ENCODE data around the gene PLCG1. TPM values are rescaled to one million over a fixed set of nuclear protein-coding genes. Genes with fewer than 3 reads are reported as not detected.

PLCG1 gene
- total and polyA plus RNA-seq, 2 donors (not counting 3 experiments of a cell fraction or from before 2014, with no cell fraction given) = 164 to 224 TPM

DNA sequence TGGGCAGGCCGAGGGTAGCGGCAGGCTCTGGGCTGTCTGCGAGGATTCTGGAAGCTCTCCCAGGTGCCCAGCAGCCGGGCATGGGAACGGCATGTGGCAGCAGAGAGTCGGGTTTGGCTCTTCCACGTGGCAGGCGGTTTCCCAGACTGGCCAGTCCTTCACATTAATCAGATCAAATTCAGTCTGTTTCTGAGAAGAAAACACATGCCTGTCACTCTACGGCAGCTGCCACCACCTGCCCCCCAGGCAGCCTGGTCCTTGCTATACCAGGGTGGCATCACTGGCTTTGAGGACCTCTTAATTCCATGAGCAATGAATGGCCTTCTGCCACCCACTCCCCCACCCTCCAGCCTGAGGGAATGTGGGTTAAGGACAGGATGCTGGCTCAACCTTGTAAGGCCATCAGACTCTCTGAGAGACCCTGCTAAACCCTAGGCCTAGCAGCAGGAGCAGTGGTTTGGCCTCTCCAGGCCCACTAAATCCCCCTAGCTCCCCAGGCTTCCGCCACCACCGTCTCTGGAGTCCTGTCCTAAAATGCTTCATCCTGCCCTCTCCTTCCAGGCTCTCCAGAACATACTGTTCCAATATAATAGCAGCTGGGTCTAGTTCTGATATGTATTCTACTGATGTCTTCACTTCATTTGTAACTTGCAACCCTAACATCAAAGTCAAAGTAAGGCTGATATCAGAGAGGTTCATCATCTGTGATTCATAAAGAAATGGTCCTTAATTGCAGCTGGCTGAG is 47.8 kb downstream of the PLCG1 start:
- Histone ChIP-seq H3K4me1 (ENCODE audit: control insufficient read depth, extremely low read depth, insufficient read depth, low read length) (no peaks in the 10 kb centered on the region), H3K4me3 (replicated peaks in 1 of 3; ENCODE audit: insufficient read depth in 1 of 3, low read depth in 1 of 3, low read length in 3 of 3) (no peak overlapping the region), H3K27ac (ENCODE audit: insufficient read depth, low read depth, low read length) (no peak overlapping the region), H3K9me1 (replicated peaks; ENCODE audit: control insufficient read depth, extremely low read depth, insufficient read depth, low read length) (no peaks in the 10 kb centered on the region), H3K4me2 (ENCODE audit: insufficient read depth, low read length) (no peak overlapping the region), H2AFZ (ENCODE audit: low read depth, low read length) (no peak overlapping the region), H3K79me2 (ENCODE audit: control insufficient read depth, insufficient read depth, low read length) (no peaks in the 10 kb centered on the region), H4K20me1 (replicated peaks; ENCODE audit: control insufficient read depth, extremely low read depth, insufficient read depth, low read length) (no peaks in the 10 kb centered on the region), H3K27me3 (ENCODE audit: control insufficient read depth in 2 of 2, insufficient read depth in 2 of 2, low read length in 2 of 2) (no peaks in the 10 kb centered on the region), H3K9ac (replicated peaks; ENCODE audit: extremely low read depth, insufficient read depth, low read length) (no peak overlapping the region), H3K9me3 (replicated peaks; ENCODE audit: control insufficient read depth, insufficient read depth, low read length) (no peaks in the 10 kb centered on the region), H3K36me3 (ENCODE audit: control insufficient read depth in 2 of 2, extremely low read depth in 1 of 2, insufficient read depth in 2 of 2, low read length in 2 of 2) (no peaks in the 10 kb centered on the region)
- TF ChIP-seq GATA2 (IDR thresholded peaks at IDR 0.05; ENCODE audit: insufficient read depth, insufficient read length, low read depth, low read length) (no peak), POLR2A (IDR thresholded peaks at IDR 0.05; ENCODE audit: low read depth, low read length) (no peak), MYC (IDR thresholded peaks at IDR 0.05; ENCODE audit: low read depth, low read length) (no peak), POLR2AphosphoS5 (IDR thresholded peaks at IDR 0.05; ENCODE audit: insufficient read depth, low read depth, low read length) (no peak), FOS (IDR thresholded peaks at IDR 0.05; ENCODE audit: borderline replicate concordance, insufficient read depth, low read length) (no peak), EZH2 (IDR thresholded peaks at IDR 0.05; ENCODE audit: borderline replicate concordance, low read depth, low read length, severe bottlenecking) (no peak), JUN (IDR thresholded peaks at IDR 0.05; ENCODE audit: borderline replicate concordance, insufficient read depth, insufficient read length, low read depth) (no peak)
- TF ChIP-seq, protein P1, sequence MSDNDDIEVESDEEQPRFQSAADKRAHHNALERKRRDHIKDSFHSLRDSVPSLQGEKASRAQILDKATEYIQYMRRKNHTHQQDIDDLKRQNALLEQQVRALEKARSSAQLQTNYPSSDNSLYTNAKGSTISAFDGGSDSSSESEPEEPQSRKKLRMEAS (IDR thresholded peaks at IDR 0.05; ENCODE audit: insufficient read depth, insufficient read length) = no peak
- TF ChIP-seq, protein P2, sequence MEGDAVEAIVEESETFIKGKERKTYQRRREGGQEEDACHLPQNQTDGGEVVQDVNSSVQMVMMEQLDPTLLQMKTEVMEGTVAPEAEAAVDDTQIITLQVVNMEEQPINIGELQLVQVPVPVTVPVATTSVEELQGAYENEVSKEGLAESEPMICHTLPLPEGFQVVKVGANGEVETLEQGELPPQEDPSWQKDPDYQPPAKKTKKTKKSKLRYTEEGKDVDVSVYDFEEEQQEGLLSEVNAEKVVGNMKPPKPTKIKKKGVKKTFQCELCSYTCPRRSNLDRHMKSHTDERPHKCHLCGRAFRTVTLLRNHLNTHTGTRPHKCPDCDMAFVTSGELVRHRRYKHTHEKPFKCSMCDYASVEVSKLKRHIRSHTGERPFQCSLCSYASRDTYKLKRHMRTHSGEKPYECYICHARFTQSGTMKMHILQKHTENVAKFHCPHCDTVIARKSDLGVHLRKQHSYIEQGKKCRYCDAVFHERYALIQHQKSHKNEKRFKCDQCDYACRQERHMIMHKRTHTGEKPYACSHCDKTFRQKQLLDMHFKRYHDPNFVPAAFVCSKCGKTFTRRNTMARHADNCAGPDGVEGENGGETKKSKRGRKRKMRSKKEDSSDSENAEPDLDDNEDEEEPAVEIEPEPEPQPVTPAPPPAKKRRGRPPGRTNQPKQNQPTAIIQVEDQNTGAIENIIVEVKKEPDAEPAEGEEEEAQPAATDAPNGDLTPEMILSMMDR (IDR thresholded peaks at IDR 0.05; ENCODE audit: extremely low read depth in 1 of 2, insufficient read depth in 1 of 2, low read depth in 1 of 2, low read length in 2 of 2) = no peak
- ChIA-PET POLR2A (no interaction called here), CTCF (interaction anchor here (0.8 to 2.2 kb wide), 5 partner anchors 12 to 155 kb away, joined by 3 to 8 read pairs (median 3); partner anchors contain the start of gene LPIN3)
- BruUV-seq (replicated peaks) = no TSS peak
- FAIRE-seq (no peak), DNase-seq (ENCODE audit: low read depth, low spot score) (no peak)
- intact Hi-C loops (cut with micrococcal nuclease) = no loop called here
- dilution Hi-C loops (cut with MboI; ENCODE audit: extremely low pct_ligation_motif_present, low sequenced_read_pairs) = no loop called here

All from endothelial cell of umbilical vein (primary cell).